Gastroesophageal sphincter (tissue), 4 donors: ENCODE data around the gene NKD2. TPM values are rescaled to one million over a fixed set of nuclear protein-coding genes. Genes with fewer than 3 reads are reported as not detected.

ENCODE experiments used
- ATAC-seq: fragments of 150-250 bp; one replicate; pipeline ENCODE4 v1.9.1; 2016; ENCODE audit warnings: mild to moderate bottlenecking, moderate library complexity
- H3K27ac ChIP-seq, 4 donors: fragments of 200-600 bp; sonication (generic) in 3 of 4; 1 replicate in 3 of 4; 2 replicates in 1 of 4; pipeline ENCODE4 v1.5.1; 2016 to 2019
- H3K27me3 ChIP-seq: fragments of 200-600 bp; sonication (generic); one replicate; pipeline ENCODE4 v1.5.1; 2019
- H3K36me3 ChIP-seq, 2 donors: fragments of 200-600 bp; sonication (generic); one replicate each; pipeline ENCODE4 v1.5.1; 2019; ENCODE audit warnings: control low read depth in 1 of 2
- H3K4me1 ChIP-seq, 3 donors: fragments of 200-600 bp; sonication (generic); 1 replicate in 2 of 3; 2 replicates in 1 of 3; pipeline ENCODE4 v1.5.1; 2016 to 2019; ENCODE audit warnings: control low read depth in 2 of 3
- H3K4me3 ChIP-seq, 2 donors: fragments of 200-600 bp; sonication (generic); one replicate each; pipeline ENCODE4 v1.5.1; 2019; ENCODE audit warnings: mild to moderate bottlenecking in 1 of 2, moderate library complexity in 1 of 2
- H3K9me3 ChIP-seq, 3 donors: fragments of 200-600 bp; sonication (generic); one replicate each; pipeline ENCODE4 v1.5.1; 2017 to 2019; ENCODE audit warnings: control low read depth in 2 of 3
- EP300 ChIP-seq: sonication (generic); formaldehyde crosslinking; IDR thresholded peaks from one replicate; pipeline ENCODE4 v1.6.1; 2017; ENCODE audit warnings: antibody characterized with exemption, mild to moderate bottlenecking
- POLR2A ChIP-seq, 2 donors: fragments of 450-650 bp; IDR thresholded peaks; one replicate each; pipeline ENCODE4 v1.6.1; 2017; ENCODE audit warnings: antibody characterized with exemption in 2 of 2, mild to moderate bottlenecking in 2 of 2, moderate library complexity in 1 of 2
- POLR2AphosphoS5 ChIP-seq: sonication (generic); formaldehyde crosslinking; IDR thresholded peaks from one replicate; pipeline ENCODE4 v1.6.1; 2017; ENCODE audit warnings: antibody characterized with exemption
- WGBS, 2 donors: methylation state at CpG; one replicate each; pipeline ENCODE4 v1.1.5; 2018; ENCODE audit warnings: low coverage in 1 of 2; 5-methylcytosine and 5-hydroxymethylcytosine counted together
- total RNA-seq, 4 donors: library from RNA; depleted of rRNA; stranded (reverse); fragments of >200 nt; gene quantifications; one replicate each; pipeline ENCODE4 v1.1.0, GENCODE V29; 2016
- TF ChIP-seq, protein P1 (sequence below), 4 experiments: fragments of 200-600 bp in 2 of 4; fragments of 450-650 bp in 2 of 4; sonication (generic) in 1 of 4; IDR thresholded peaks; one replicate each; pipeline ENCODE4 v1.5.1; 2017 to 2019; ENCODE audit warnings: antibody characterized with exemption in 4 of 4, mild to moderate bottlenecking in 2 of 4, moderate library complexity in 2 of 4

NKD2 gene
- total RNA-seq, 4 donors from 2014 or later = 1.8 to 6.1 (median 1.9) TPM

DNA sequence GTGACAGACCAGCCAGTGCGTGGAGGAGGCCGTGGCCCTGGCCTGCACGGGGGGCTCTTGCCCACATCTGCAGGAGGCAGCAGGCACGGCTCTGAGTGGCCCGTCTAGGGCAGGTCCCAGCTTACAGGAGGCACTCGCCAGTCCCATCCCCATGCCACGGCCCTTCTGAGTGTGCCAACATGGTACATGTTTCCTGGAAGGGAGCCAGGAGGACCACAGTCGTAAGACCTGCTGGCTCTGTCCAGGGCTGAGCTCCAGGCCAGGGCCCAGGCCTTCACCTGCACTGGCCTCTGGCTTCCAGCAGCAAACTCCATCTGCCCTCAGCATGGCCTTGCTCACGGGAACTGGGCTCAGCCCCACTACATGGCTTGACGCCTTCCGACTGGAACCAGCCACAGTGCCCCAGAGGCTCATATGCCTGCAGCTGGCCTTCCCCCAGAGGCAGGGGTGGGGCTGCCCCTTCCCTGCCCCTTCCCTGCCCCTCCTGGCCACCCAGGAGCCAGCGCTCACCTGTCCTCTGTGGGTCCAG is 3.8 kb downstream of the NKD2 start:
- no peak overlapping the region for H3K27ac ChIP-seq
- ATAC-seq = no peak
- H3K4me3 ChIP-seq = no peak overlapping the region
- TF ChIP-seq POLR2AphosphoS5 (no peak), EP300 (no peak), POLR2A (IDR thresholded peaks at IDR 0.05) (no peak)
- TF ChIP-seq, protein P1, sequence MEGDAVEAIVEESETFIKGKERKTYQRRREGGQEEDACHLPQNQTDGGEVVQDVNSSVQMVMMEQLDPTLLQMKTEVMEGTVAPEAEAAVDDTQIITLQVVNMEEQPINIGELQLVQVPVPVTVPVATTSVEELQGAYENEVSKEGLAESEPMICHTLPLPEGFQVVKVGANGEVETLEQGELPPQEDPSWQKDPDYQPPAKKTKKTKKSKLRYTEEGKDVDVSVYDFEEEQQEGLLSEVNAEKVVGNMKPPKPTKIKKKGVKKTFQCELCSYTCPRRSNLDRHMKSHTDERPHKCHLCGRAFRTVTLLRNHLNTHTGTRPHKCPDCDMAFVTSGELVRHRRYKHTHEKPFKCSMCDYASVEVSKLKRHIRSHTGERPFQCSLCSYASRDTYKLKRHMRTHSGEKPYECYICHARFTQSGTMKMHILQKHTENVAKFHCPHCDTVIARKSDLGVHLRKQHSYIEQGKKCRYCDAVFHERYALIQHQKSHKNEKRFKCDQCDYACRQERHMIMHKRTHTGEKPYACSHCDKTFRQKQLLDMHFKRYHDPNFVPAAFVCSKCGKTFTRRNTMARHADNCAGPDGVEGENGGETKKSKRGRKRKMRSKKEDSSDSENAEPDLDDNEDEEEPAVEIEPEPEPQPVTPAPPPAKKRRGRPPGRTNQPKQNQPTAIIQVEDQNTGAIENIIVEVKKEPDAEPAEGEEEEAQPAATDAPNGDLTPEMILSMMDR (IDR thresholded peaks at IDR 0.05) = no peak
- peaks cover 0 to 31% (median 9%) of the 10 kb centered on the region in 3 donors for H3K4me1 ChIP-seq
- WGBS, 2 donors = 80% methylated on average over 1 of the region's 12 CpGs; no CpG with 5 or more reads in 1 of the 2 donors
- peaks cover 55% of the 10 kb centered on the region for H3K27me3 ChIP-seq
- no peaks in the 10 kb centered on the region for H3K9me3 ChIP-seq
- no peaks in the 10 kb centered on the region for H3K36me3 ChIP-seq

DNA sequence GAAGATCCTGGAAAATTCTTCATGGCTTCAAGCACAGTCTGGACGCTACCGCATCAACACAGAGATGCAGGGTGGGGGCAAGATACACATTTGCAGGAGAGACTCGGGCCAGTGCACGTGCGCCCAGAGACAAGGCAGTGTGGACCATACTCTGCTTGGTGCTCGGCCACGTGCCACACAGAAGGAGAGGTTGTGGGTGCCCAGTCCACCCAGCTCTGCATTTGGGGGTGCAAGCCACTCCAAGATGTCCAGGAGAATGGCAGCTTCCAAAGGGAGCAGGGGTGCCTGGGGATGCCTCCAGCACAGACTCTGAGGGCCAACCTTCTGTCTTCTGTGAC is 4.3 kb downstream of the NKD2 start:
- H3K4me1 ChIP-seq = peaks cover 0 to 28% (median 9%) of the 10 kb centered on the region in 3 donors
- H3K36me3 ChIP-seq = no peaks in the 10 kb centered on the region
- H3K4me3 ChIP-seq = no peak overlapping the region
- TF ChIP-seq, protein P1 (IDR thresholded peaks at IDR 0.05) = no peak
- TF ChIP-seq POLR2AphosphoS5 (no peak), EP300 (no peak), POLR2A (IDR thresholded peaks at IDR 0.05) (no peak)
- no peak overlapping the region for H3K27ac ChIP-seq
- 47% methylated on average over 3 of the region's 7 CpGs; no CpG with 5 or more reads in 1 of the 2 donors for WGBS, 2 donors
- H3K9me3 ChIP-seq = no peaks in the 10 kb centered on the region
- H3K27me3 ChIP-seq = peaks cover 50% of the 10 kb centered on the region
- ATAC-seq = no peak

DNA sequence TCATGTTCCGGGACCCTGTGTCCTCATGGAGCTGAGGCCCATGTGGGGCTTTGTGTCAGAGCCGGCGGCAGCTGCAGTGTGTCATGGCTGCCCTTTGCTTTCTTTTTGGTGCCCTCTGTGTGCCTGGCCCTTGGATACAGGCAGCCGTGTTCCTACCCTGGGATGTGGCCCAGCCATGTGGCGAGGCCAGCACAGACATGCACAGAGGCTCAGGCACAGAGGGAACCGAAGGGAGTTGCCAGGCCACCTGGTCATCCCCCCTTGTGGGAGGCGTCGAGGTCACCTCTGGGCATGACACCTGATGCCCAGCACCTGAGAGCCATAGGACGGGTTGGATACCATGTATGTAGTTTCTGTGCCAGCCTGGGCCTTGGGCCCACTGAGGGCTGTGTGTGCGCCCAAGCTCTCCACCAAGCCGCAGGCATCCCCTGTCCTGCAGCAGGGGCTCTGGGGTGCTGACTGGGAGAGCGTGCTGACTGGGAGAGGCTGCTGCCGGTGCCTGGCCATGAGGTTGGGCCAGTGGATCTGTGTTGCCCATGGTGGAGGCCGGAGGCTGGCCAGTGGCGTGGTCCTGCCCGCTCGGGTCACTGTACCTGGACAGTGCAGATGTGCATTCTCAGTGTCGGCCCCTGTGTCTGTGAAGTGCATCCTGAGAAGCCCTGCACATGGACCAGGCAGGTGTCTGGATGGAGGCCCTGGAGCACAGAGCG is 4.8 kb downstream of the NKD2 start:
- WGBS, 2 donors = no CpG with 5 or more reads among the region's 19 CpGs
- no peaks in the 10 kb centered on the region for H3K36me3 ChIP-seq
- no peak overlapping the region for H3K27ac ChIP-seq
- H3K9me3 ChIP-seq = no peaks in the 10 kb centered on the region
- peaks cover 45% of the 10 kb centered on the region for H3K27me3 ChIP-seq
- no peak overlapping the region for H3K4me3 ChIP-seq
- no peak for ATAC-seq
- H3K4me1 ChIP-seq = peaks cover 0 to 23% (median 9%) of the 10 kb centered on the region in 3 donors
- TF ChIP-seq POLR2AphosphoS5 = no peak
- TF ChIP-seq, protein P1 (IDR thresholded peaks at IDR 0.05) = no peak
- TF ChIP-seq POLR2A (IDR thresholded peaks at IDR 0.05) = no peak
- TF ChIP-seq EP300 = no peak

DNA sequence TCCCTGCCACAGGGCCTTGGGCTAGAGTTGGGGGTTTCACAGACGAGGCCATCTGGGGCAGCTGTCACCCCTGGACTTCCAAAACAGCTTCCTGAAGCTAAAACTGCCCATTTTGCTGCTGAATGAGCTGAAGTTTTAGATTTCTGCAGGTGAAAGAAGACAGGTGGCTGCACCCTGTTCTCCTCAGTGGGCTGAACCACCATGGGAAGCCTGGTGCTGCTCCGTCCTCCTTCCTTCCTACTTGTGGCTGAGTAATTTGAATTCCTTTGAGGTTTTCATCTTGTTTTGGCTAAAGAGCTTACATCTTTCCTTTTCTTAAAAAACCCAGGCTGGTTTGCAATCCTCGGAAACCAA is 5.3 kb downstream of the NKD2 start:
- H3K4me1 ChIP-seq = peaks cover 0 to 18% (median 9%) of the 10 kb centered on the region in 3 donors
- H3K4me3 ChIP-seq = no peak overlapping the region
- ATAC-seq = no peak
- TF ChIP-seq EP300 (no peak), POLR2A (IDR thresholded peaks at IDR 0.05) (no peak), POLR2AphosphoS5 (no peak)
- TF ChIP-seq, protein P1 (IDR thresholded peaks at IDR 0.05) = no peak
- peaks cover 39% of the 10 kb centered on the region for H3K27me3 ChIP-seq
- H3K36me3 ChIP-seq = no peaks in the 10 kb centered on the region
- 67 to 75% methylated on average over 1 to 2 of the region's 3 CpGs for WGBS, 2 donors
- H3K27ac ChIP-seq = no peak overlapping the region
- H3K9me3 ChIP-seq = no peaks in the 10 kb centered on the region

DNA sequence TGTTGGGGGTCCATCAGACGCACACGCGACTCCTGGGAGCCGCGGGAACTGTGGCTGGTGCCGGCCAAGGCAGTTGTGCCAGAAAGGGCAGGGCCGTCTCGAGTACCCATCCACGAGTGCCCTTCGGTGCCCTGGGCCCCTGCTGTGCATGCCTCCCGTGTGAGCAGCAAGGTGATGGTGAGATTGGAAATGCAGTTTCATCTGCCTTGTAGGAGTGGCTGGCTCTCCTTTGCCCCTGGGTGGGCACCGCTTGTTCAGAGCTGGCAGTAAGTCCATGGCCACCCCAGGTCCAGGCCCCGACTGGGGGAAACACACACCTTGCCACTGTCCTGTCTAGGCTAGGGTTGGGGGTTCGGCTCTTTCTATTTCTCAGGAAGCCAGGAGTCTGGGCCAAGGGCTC is 5.7 kb downstream of the NKD2 start:
- no peak overlapping the region for H3K4me3 ChIP-seq
- peaks cover 0 to 14% (median 6%) of the 10 kb centered on the region in 3 donors for H3K4me1 ChIP-seq
- TF ChIP-seq EP300 (no peak), POLR2A (IDR thresholded peaks at IDR 0.05) (no peak), POLR2AphosphoS5 (no peak)
- TF ChIP-seq, protein P1 (IDR thresholded peaks at IDR 0.05) = no peak
- no peak for ATAC-seq
- H3K9me3 ChIP-seq = no peaks in the 10 kb centered on the region
- peaks cover 35% of the 10 kb centered on the region for H3K27me3 ChIP-seq
- no peak overlapping the region for H3K27ac ChIP-seq
- WGBS, 2 donors = no CpG with 5 or more reads among the region's 14 CpGs
- H3K36me3 ChIP-seq = no peaks in the 10 kb centered on the region
